ENCODE data around the gene CHN2.

CHN2 gene

DNA sequence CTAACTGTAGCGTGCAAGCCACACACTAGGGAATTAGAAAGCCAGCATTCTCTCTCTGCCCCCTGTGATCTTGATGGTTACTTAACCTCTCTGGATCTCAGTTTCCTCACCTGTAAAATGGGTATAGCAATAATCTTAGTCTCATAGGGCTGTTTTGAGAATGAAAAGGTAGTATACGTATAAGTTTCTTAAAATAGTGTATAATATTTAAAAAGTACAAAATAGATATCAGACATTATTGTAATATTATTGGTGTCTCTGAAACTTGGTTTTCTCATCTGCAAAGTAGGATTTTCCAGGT, 80.4 kb downstream of the CHN2 start:
- TF ChIP-seq POLR2AphosphoS5 (IDR thresholded peaks at IDR 0.05; ENCODE audit: low read depth, low read length) (no peak), SIN3A (IDR thresholded peaks at IDR 0.05; ENCODE audit: borderline replicate concordance, insufficient read depth, low read length) (no peak), FOXP2 (optimal IDR thresholded peaks at IDR 0.05; ENCODE audit: borderline replicate concordance, extremely low read depth, extremely low read length, insufficient read depth) (no peak), TAF1 (IDR thresholded peaks at IDR 0.05; ENCODE audit: borderline replicate concordance, insufficient read depth, low read length) (no peak)
- TF ChIP-seq, protein P1, sequence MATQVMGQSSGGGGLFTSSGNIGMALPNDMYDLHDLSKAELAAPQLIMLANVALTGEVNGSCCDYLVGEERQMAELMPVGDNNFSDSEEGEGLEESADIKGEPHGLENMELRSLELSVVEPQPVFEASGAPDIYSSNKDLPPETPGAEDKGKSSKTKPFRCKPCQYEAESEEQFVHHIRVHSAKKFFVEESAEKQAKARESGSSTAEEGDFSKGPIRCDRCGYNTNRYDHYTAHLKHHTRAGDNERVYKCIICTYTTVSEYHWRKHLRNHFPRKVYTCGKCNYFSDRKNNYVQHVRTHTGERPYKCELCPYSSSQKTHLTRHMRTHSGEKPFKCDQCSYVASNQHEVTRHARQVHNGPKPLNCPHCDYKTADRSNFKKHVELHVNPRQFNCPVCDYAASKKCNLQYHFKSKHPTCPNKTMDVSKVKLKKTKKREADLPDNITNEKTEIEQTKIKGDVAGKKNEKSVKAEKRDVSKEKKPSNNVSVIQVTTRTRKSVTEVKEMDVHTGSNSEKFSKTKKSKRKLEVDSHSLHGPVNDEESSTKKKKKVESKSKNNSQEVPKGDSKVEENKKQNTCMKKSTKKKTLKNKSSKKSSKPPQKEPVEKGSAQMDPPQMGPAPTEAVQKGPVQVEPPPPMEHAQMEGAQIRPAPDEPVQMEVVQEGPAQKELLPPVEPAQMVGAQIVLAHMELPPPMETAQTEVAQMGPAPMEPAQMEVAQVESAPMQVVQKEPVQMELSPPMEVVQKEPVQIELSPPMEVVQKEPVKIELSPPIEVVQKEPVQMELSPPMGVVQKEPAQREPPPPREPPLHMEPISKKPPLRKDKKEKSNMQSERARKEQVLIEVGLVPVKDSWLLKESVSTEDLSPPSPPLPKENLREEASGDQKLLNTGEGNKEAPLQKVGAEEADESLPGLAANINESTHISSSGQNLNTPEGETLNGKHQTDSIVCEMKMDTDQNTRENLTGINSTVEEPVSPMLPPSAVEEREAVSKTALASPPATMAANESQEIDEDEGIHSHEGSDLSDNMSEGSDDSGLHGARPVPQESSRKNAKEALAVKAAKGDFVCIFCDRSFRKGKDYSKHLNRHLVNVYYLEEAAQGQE (IDR thresholded peaks at IDR 0.05; ENCODE audit: insufficient read depth in 1 of 2, low read depth in 2 of 2, low read length in 2 of 2), result no peak

DNA sequence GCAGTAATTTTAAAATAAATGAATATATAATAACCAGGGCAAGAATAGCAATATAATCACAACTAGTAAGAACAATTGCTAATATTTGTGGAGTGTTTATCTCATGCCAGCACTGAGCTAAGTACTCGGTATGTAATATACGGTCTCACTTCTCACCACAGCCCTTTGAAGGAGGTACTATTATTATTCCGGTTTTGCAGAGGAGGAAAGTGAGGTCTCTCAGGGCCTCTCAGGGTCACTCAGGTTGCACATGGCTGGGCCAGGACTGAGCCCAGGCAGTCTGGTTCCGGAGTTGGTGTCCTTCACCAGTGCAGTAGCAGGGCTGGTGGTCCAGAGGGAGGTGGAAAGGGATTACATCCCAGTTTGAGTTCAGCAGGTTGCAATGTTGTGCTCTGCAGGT, 80.9 kb downstream of the CHN2 start:
- TF ChIP-seq SIN3A (IDR thresholded peaks at IDR 0.05; ENCODE audit: borderline replicate concordance, insufficient read depth, low read length) (no peak), POLR2AphosphoS5 (IDR thresholded peaks at IDR 0.05; ENCODE audit: low read depth, low read length) (no peak), TAF1 (IDR thresholded peaks at IDR 0.05; ENCODE audit: borderline replicate concordance, insufficient read depth, low read length) (no peak), FOXP2 (optimal IDR thresholded peaks at IDR 0.05; ENCODE audit: borderline replicate concordance, extremely low read depth, extremely low read length, insufficient read depth) (no peak)
- TF ChIP-seq, protein P1 (IDR thresholded peaks at IDR 0.05; ENCODE audit: insufficient read depth in 1 of 2, low read depth in 2 of 2, low read length in 2 of 2), result no peak

DNA sequence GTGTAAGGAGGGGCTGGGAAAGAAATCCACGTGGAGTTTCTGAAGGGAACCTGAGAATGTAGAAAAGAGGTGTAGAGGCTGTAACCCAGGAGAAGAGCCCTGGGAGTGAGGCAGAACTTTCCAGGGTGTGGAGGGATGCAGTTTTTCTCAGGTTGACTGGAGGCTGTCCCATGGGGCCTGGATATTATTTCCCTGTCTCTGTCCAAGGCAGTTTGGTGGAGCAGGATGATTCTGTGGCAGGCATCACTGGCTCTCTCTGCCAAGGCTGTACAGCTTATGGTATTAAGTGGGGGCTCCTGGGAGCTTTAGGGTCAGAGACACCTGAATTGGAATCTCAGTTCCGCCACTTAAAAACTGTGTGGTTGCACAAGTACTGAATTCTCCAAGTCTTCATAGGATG, 81.6 kb downstream of the CHN2 start:
- TF ChIP-seq, protein P1 (IDR thresholded peaks at IDR 0.05; ENCODE audit: insufficient read depth in 1 of 2, low read depth in 2 of 2, low read length in 2 of 2), result no peak
- no peak for TF ChIP-seq POLR2AphosphoS5 (IDR thresholded peaks at IDR 0.05; ENCODE audit: low read depth, low read length)
- TF ChIP-seq FOXP2 (optimal IDR thresholded peaks at IDR 0.05; ENCODE audit: borderline replicate concordance, extremely low read depth, extremely low read length, insufficient read depth), result no peak
- TF ChIP-seq TAF1 (IDR thresholded peaks at IDR 0.05; ENCODE audit: borderline replicate concordance, insufficient read depth, low read length), result no peak
- TF ChIP-seq SIN3A (IDR thresholded peaks at IDR 0.05; ENCODE audit: borderline replicate concordance, insufficient read depth, low read length), result no peak

DNA sequence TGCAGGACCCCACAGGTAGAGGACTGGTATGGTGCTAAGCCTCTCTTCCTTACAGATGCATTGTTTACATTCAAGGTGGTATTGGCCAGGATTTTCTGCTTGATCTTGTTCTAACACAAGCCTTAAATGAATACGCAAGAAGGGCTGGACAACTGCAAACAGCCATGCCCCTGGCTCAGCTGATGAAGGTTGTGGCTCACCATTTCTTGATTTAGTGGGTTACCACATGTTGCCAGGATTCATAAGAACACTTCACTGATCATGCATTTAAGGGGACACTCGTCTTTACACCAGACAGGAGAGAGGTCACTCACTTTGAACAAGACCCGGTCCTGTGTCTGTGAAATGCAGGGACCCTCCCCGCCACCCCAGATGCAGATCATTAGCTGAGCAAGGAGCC, 82.2 kb downstream of the CHN2 start:
- TF ChIP-seq TAF1 (IDR thresholded peaks at IDR 0.05; ENCODE audit: borderline replicate concordance, insufficient read depth, low read length) (no peak), POLR2AphosphoS5 (IDR thresholded peaks at IDR 0.05; ENCODE audit: low read depth, low read length) (no peak)
- TF ChIP-seq, protein P1 (IDR thresholded peaks at IDR 0.05; ENCODE audit: insufficient read depth in 1 of 2, low read depth in 2 of 2, low read length in 2 of 2), result no peak

DNA sequence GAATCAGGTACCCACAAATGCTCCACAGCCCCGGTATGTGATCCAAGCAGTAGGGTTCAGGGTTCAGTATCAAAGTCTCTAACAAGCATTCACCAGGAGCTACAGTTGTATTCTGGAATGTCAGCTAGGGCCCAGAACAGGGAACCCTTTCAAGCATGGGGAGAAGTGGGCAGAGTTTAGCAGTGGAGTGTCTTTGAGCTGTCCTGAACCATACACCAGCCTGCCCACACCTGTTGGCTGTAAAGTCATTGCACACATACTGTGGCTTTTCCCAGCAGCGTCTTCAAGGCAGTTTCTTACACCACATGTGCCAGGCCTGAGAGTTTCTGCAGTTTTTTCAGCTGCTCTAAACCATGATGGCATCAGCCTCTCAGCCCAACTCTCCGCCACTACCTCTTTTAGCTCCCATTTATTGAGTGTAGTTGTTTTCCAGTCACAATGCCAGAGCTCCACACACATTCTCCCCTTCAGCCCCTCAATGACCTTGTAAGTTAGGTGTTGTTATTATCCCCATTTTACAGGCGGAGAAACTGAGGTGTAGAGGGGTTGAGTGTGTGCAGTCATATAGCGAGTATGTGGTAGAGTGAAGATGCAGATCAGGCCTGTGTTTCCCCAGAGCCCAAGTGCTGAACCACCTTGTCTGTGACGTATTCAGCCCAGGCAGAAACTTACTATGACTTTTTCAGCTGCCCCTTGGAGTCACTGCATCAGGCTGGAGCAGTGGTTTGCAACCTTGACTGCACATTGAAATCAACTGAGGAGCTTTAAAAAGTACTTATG, 83.1 kb downstream of the CHN2 start:
- TF ChIP-seq POLR2AphosphoS5 (IDR thresholded peaks at IDR 0.05; ENCODE audit: low read depth, low read length) (no peak), FOXP2 (optimal IDR thresholded peaks at IDR 0.05; ENCODE audit: borderline replicate concordance, extremely low read depth, extremely low read length, insufficient read depth) (no peak), SIN3A (IDR thresholded peaks at IDR 0.05; ENCODE audit: borderline replicate concordance, insufficient read depth, low read length) (no peak), TAF1 (IDR thresholded peaks at IDR 0.05; ENCODE audit: borderline replicate concordance, insufficient read depth, low read length) (no peak)
- TF ChIP-seq, protein P1 (IDR thresholded peaks at IDR 0.05; ENCODE audit: insufficient read depth in 1 of 2, low read depth in 2 of 2, low read length in 2 of 2), result no peak

Data from PFSK-1 (cell line).